Hepatocyte (in vitro differentiated cells): ENCODE measurements around the gene AFAP1. TPM values are rescaled to one million over a fixed set of nuclear protein-coding genes. Genes with fewer than 3 reads are reported as not detected.
A peak's percentile ranks its signal among the peaks of the same experiment; 100 is the strongest.

Source experiments
- DNase-seq: peaks from one replicate; pipeline ENCODE4 v3.0.0-alpha.2; 2016; ENCODE audit warnings: low spot score
- H2AFZ ChIP-seq: fragments of 200-600 bp; sonication (generic); 2 replicates; pipeline ENCODE4 v1.6.0; 2016; ENCODE audit warnings: antibody characterized with exemption, mild to moderate bottlenecking
- H3K27ac ChIP-seq: fragments of 200-600 bp; sonication (generic); 2 replicates; pipeline ENCODE4 v1.5.1; 2016; ENCODE audit warnings: mild to moderate bottlenecking
- H3K27me3 ChIP-seq: fragments of 200-600 bp; sonication (generic); 2 replicates; pipeline ENCODE4 v1.6.1; 2016
- H3K36me3 ChIP-seq: fragments of 200-600 bp; sonication (generic); replicated peaks from 2 replicates; pipeline ENCODE4 v1.5.1; 2016; ENCODE audit warnings: low read depth; ENCODE audit not compliant: insufficient read depth
- H3K4me1 ChIP-seq: fragments of 200-600 bp; sonication (generic); 2 replicates; pipeline ENCODE4 v1.5.1; 2016; ENCODE audit warnings: mild to moderate bottlenecking, moderate library complexity; ENCODE audit not compliant: insufficient read depth
- H3K4me2 ChIP-seq: fragments of 200-600 bp; sonication (generic); 2 replicates; pipeline ENCODE4 v1.6.0; 2016
- H3K4me3 ChIP-seq: fragments of 200-600 bp; sonication (generic); 2 replicates; pipeline ENCODE4 v1.5.1; 2016; ENCODE audit warnings: mild to moderate bottlenecking
- H3K79me2 ChIP-seq: fragments of 200-600 bp; sonication (generic); 2 replicates; pipeline ENCODE4 v1.6.0; 2017; ENCODE audit warnings: mild to moderate bottlenecking
- H3K9me2 ChIP-seq: fragments of 200-600 bp; sonication (generic); replicated peaks from 2 replicates; pipeline ENCODE4 v1.6.0; 2017; ENCODE audit warnings: mild to moderate bottlenecking; ENCODE audit not compliant: insufficient read depth
- H3K9me3 ChIP-seq: fragments of 200-600 bp; sonication (generic); 2 replicates; pipeline ENCODE4 v1.5.1; 2016; ENCODE audit warnings: low read depth, mild to moderate bottlenecking
- H4K20me1 ChIP-seq: fragments of 200-600 bp; sonication (generic); 2 replicates; pipeline ENCODE4 v1.6.0; 2016; ENCODE audit warnings: mild to moderate bottlenecking; ENCODE audit not compliant: insufficient read depth, poor library complexity, severe bottlenecking
- EZH2 ChIP-seq: fragments of 200-600 bp; sonication (generic); IDR thresholded peaks from 2 replicates; pipeline ENCODE4 v1.6.1; 2016; ENCODE audit warnings: antibody characterized with exemption, mild to moderate bottlenecking, borderline replicate concordance
- EZH2phosphoT487 ChIP-seq: fragments of 200-600 bp; sonication (generic); IDR thresholded peaks from one replicate; pipeline ENCODE4 v1.6.1; 2018; ENCODE audit warnings: antibody characterized with exemption, mild to moderate bottlenecking, low read depth, moderate library complexity; ENCODE audit not compliant: unreplicated experiment, severe bottlenecking
- WGBS: methylation state at CpG from one replicate; pipeline ENCODE4 v1.1.6; 2016; ENCODE audit warnings: low lambda C conversion rate; ENCODE audit errors: missing lambda C conversion rate; 5-methylcytosine and 5-hydroxymethylcytosine counted together
- polyA plus RNA-seq: library from polyadenylated mRNA; unstranded; fragments of >200 nt; fragmentation: Nextera tagmentation; extraction: Ambion mirVana; gene quantifications from 2 replicates; pipeline ENCODE4 v1.2.1, GENCODE V29; 2016
- total RNA-seq: library from RNA; depleted of rRNA; stranded (reverse); fragments of >200 nt; gene quantifications from 2 replicates; pipeline ENCODE4 v1.2.3, GENCODE V29; 2014
- TF ChIP-seq, protein P1 (sequence below): fragments of 200-600 bp; sonication (generic); IDR thresholded peaks from 2 replicates; pipeline ENCODE4 v1.5.1; 2016; ENCODE audit warnings: antibody characterized with exemption, mild to moderate bottlenecking; ENCODE audit not compliant: poor library complexity

Gene AFAP1
- total and polyA plus RNA-seq, 2 experiments from 2014 or later: 9.3 to 16.2 TPM

GRCh38 chr4:7770224-7771050, 169.2 kb downstream of the AFAP1 start:
- Histone ChIP-seq H3K36me3 (no peaks in the 10 kb centered on the region), H3K4me3 (no peak overlapping the region), H3K27me3 (no peaks in the 10 kb centered on the region), H3K27ac (no peak overlapping the region), H2AFZ (no peak overlapping the region), H3K9me2 (no peaks in the 10 kb centered on the region), H3K9me3 (no peaks in the 10 kb centered on the region), H4K20me1 (no peaks in the 10 kb centered on the region), H3K79me2 (no peaks in the 10 kb centered on the region), H3K4me1 (no peaks in the 10 kb centered on the region), H3K4me2 (no peak overlapping the region)
- peak; percentile 35 for DNase-seq
- WGBS: 93% methylated on average over 13 of the region's 13 CpGs
- TF ChIP-seq, protein P1, sequence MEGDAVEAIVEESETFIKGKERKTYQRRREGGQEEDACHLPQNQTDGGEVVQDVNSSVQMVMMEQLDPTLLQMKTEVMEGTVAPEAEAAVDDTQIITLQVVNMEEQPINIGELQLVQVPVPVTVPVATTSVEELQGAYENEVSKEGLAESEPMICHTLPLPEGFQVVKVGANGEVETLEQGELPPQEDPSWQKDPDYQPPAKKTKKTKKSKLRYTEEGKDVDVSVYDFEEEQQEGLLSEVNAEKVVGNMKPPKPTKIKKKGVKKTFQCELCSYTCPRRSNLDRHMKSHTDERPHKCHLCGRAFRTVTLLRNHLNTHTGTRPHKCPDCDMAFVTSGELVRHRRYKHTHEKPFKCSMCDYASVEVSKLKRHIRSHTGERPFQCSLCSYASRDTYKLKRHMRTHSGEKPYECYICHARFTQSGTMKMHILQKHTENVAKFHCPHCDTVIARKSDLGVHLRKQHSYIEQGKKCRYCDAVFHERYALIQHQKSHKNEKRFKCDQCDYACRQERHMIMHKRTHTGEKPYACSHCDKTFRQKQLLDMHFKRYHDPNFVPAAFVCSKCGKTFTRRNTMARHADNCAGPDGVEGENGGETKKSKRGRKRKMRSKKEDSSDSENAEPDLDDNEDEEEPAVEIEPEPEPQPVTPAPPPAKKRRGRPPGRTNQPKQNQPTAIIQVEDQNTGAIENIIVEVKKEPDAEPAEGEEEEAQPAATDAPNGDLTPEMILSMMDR: peak; percentile 45
- no peak for TF ChIP-seq EZH2phosphoT487

DNA sequence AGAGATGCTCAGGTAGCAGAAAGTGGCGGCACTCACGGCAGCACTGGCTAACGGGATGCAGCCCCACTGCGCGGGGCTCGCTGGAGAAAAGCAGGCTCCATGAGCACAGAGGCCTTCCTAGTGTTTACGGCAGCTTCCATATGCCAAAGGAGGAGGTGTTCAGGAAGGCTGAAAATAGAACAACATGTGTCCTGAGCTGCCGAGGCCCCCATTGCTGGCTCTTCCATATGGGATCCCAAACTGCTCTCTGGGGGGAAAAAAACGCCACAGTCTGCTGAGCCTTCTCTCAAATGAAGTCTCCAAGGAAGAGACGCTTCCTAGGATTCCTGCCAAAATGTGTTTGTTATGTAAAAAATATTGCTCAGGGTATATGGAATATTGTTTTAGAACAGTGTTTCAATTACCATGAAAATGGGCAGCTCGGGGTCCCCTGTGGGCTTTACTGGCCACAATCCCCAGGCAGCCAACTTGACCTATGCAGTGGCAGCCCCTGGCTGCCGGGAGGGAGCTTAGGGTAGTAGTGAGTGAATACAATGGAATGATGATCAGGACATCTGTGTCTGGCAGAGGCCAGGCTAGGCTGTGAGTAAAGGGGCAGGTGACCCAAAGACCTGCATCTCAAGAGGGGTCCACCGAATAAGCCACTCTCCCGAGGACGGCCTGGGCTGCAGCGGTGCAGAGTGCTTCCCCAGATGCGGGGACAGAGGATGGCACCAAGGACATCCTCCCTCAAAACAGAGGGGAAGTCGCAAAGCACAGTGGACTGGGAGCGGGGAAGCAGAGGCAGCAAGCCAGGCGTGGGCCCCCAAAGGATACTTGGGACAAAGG, 170.1 kb downstream of the AFAP1 start:
- Histone ChIP-seq H3K27ac (no peak overlapping the region), H3K36me3 (no peaks in the 10 kb centered on the region), H3K4me2 (no peak overlapping the region), H3K4me3 (no peak overlapping the region), H3K9me3 (no peaks in the 10 kb centered on the region), H3K9me2 (no peaks in the 10 kb centered on the region), H4K20me1 (no peaks in the 10 kb centered on the region), H3K27me3 (no peaks in the 10 kb centered on the region), H2AFZ (no peak overlapping the region), H3K79me2 (no peaks in the 10 kb centered on the region), H3K4me1 (no peaks in the 10 kb centered on the region)
- WGBS: 89% methylated on average over 20 of the region's 20 CpGs
- no peak for DNase-seq
- TF ChIP-seq EZH2phosphoT487: no peak
- TF ChIP-seq, protein P1: no peak
- TF ChIP-seq EZH2: no peak

GRCh38 chr4:7768736-7769135, 170.9 kb downstream of the AFAP1 start:
- no peaks in the 10 kb centered on the region for H3K4me1 ChIP-seq
- no peaks in the 10 kb centered on the region for H3K79me2 ChIP-seq
- no peak for TF ChIP-seq EZH2
- TF ChIP-seq, protein P1: no peak
- TF ChIP-seq EZH2phosphoT487: no peak
- H4K20me1 ChIP-seq: no peaks in the 10 kb centered on the region
- H3K4me2 ChIP-seq: no peak overlapping the region
- H2AFZ ChIP-seq: no peak overlapping the region
- H3K27me3 ChIP-seq: no peaks in the 10 kb centered on the region
- WGBS: 92% methylated on average over 16 of the region's 16 CpGs
- no peak for DNase-seq
- H3K4me3 ChIP-seq: no peak overlapping the region
- H3K9me3 ChIP-seq: no peaks in the 10 kb centered on the region
- H3K36me3 ChIP-seq: no peaks in the 10 kb centered on the region
- H3K9me2 ChIP-seq: no peaks in the 10 kb centered on the region
- H3K27ac ChIP-seq: no peak overlapping the region
